Measurements from ENCODE around the gene GAPDHS.

GAPDHS gene

DNA sequence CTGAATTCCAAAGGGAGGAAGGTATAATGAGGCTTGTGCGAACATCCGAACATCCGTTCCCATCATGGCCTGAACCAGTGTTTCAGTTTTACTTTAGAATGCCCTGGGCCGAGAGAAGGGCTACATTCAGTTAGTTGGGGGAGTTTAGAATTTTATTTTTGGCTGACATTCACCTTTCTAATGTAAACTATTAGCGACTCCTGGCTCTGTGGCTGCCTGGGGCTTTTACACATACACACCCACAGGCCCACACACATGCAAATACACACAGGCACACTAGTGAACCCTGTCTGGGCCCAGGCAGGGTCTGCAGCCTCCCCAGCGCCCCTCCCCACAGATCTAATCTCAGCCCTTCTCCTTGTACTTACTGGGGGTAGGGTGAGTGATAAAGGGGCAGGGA, 6.1 kb downstream of the GAPDHS start:
- H2AFZ ChIP-seq (ENCODE audit: low read depth, low read length): no peak overlapping the region
- H3K4me2 ChIP-seq (ENCODE audit: low read length): no peak overlapping the region
- no peaks in the 10 kb centered on the region for H3K9me3 ChIP-seq (ENCODE audit: insufficient read depth, low read length)
- H3K4me1 ChIP-seq (ENCODE audit: low read length): peaks cover 4% of the 10 kb centered on the region
- no peaks in the 10 kb centered on the region for H3K27me3 ChIP-seq (ENCODE audit: low read depth, low read length)
- TF ChIP-seq, protein P1, sequence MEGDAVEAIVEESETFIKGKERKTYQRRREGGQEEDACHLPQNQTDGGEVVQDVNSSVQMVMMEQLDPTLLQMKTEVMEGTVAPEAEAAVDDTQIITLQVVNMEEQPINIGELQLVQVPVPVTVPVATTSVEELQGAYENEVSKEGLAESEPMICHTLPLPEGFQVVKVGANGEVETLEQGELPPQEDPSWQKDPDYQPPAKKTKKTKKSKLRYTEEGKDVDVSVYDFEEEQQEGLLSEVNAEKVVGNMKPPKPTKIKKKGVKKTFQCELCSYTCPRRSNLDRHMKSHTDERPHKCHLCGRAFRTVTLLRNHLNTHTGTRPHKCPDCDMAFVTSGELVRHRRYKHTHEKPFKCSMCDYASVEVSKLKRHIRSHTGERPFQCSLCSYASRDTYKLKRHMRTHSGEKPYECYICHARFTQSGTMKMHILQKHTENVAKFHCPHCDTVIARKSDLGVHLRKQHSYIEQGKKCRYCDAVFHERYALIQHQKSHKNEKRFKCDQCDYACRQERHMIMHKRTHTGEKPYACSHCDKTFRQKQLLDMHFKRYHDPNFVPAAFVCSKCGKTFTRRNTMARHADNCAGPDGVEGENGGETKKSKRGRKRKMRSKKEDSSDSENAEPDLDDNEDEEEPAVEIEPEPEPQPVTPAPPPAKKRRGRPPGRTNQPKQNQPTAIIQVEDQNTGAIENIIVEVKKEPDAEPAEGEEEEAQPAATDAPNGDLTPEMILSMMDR (IDR thresholded peaks at IDR 0.05; ENCODE audit: low read depth, low read length): no peak
- no peak for TF ChIP-seq EZH2phosphoT487 (IDR thresholded peaks at IDR 0.05; ENCODE audit: low read depth)
- H3K79me2 ChIP-seq (ENCODE audit: low read length): peaks cover 7% of the 10 kb centered on the region
- H3K4me3 ChIP-seq (ENCODE audit: low read length): no peak overlapping the region
- no peaks in the 10 kb centered on the region for H4K20me1 ChIP-seq (ENCODE audit: insufficient read depth, low read length)
- no peak overlapping the region for H3K27ac ChIP-seq (ENCODE audit: low read length)
- H3K36me3 ChIP-seq (replicated peaks; ENCODE audit: low read depth, low read length): peaks cover 6% of the 10 kb centered on the region
- H3K9ac ChIP-seq (ENCODE audit: low read length): no peak overlapping the region

DNA sequence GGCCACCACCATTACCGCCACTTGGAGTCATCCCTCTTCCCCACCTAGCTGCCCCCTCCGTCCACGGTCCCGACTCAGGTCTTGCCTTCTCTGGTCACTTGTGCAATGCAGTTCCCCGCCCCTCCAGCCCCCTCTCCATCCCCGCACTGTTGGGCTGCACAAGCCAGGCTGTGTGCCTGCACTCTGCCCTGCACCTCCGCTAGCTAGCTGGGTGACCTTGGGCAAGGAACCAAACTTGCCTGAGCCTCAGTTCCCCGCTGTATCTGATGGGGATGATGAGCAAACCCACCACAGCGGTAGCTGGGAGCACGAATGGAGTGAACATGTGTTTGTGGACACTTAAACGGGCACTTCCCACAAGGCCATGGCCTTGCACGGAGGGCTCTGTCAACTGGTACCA, 6.6 kb downstream of the GAPDHS start:
- H2AFZ ChIP-seq (ENCODE audit: low read depth, low read length): no peak overlapping the region
- H3K27ac ChIP-seq (ENCODE audit: low read length): no peak overlapping the region
- H3K27me3 ChIP-seq (ENCODE audit: low read depth, low read length): no peaks in the 10 kb centered on the region
- no peak overlapping the region for H3K9ac ChIP-seq (ENCODE audit: low read length)
- no peaks in the 10 kb centered on the region for H4K20me1 ChIP-seq (ENCODE audit: insufficient read depth, low read length)
- H3K4me2 ChIP-seq (ENCODE audit: low read length): no peak overlapping the region
- H3K9me3 ChIP-seq (ENCODE audit: insufficient read depth, low read length): no peaks in the 10 kb centered on the region
- peaks cover 6% of the 10 kb centered on the region for H3K36me3 ChIP-seq (replicated peaks; ENCODE audit: low read depth, low read length)
- peaks cover 8% of the 10 kb centered on the region for H3K4me1 ChIP-seq (ENCODE audit: low read length)
- no peak overlapping the region for H3K4me3 ChIP-seq (ENCODE audit: low read length)
- H3K79me2 ChIP-seq (ENCODE audit: low read length): peaks cover 13% of the 10 kb centered on the region
- TF ChIP-seq, protein P1 (IDR thresholded peaks at IDR 0.05; ENCODE audit: low read depth, low read length): no peak

DNA sequence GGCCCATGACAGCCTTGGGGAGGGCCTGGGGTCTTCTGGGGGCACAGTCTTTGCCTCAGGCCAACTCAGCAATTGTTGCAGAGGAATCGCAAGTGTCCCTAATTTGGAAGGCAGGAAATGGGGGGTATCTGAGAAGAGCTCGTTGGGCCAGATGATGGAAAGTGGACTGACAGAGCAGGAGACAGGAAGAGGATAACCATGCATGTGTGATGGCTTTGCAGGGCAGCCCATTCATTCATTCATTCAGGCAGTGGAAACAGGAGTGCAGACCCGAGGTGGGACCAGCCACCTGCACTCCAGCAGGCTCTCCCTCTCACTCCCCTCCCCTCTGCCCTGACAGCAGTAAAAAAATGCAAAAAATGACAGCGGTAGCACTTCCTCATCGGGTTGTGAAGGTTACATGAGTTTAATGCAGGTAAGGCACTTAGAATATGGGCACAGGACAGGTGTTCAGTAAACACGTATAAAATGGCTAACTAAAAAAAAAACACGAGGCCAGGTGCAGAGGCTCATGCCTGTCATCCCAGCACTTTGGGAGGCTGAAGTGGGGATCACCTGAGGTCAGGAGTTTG, 7.2 kb downstream of the GAPDHS start:
- Histone ChIP-seq H3K27ac (ENCODE audit: low read length) (no peak overlapping the region), H3K4me1 (ENCODE audit: low read length) (peaks cover 8% of the 10 kb centered on the region), H2AFZ (ENCODE audit: low read depth, low read length) (no peak overlapping the region), H3K9ac (ENCODE audit: low read length) (no peak overlapping the region), H3K27me3 (ENCODE audit: low read depth, low read length) (no peaks in the 10 kb centered on the region), H3K79me2 (ENCODE audit: low read length) (peaks cover 17% of the 10 kb centered on the region), H3K4me3 (ENCODE audit: low read length) (no peak overlapping the region), H3K4me2 (ENCODE audit: low read length) (no peak overlapping the region), H3K36me3 (replicated peaks; ENCODE audit: low read depth, low read length) (peaks cover 6% of the 10 kb centered on the region), H3K9me3 (ENCODE audit: insufficient read depth, low read length) (no peaks in the 10 kb centered on the region), H4K20me1 (ENCODE audit: insufficient read depth, low read length) (no peaks in the 10 kb centered on the region)
- TF ChIP-seq, protein P1 (IDR thresholded peaks at IDR 0.05; ENCODE audit: low read depth, low read length): no peak
- no peak for TF ChIP-seq EZH2phosphoT487 (IDR thresholded peaks at IDR 0.05; ENCODE audit: low read depth)

DNA sequence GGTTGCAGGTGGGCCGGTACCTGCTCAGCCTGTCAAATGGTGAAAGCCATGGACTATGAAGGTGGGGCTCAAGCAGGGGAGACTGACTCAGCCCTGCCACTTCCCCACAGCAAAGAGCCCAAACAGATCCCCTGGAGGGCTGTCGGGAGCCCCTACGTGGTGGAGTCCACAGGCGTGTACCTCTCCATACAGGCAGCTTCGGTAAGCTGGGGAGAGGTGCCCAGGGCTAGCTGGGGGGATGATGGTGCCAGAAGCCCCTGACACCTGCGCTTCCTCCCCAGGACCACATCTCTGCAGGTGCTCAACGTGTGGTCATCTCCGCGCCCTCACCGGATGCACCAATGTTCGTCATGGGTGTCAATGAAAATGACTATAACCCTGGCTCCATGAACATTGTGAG, 9.0 kb downstream of the GAPDHS start:
- no peaks in the 10 kb centered on the region for H3K27me3 ChIP-seq (ENCODE audit: low read depth, low read length)
- peaks cover 35% of the 10 kb centered on the region for H3K79me2 ChIP-seq (ENCODE audit: low read length)
- no peaks in the 10 kb centered on the region for H4K20me1 ChIP-seq (ENCODE audit: insufficient read depth, low read length)
- H3K4me1 ChIP-seq (ENCODE audit: low read length): peaks cover 15% of the 10 kb centered on the region
- H2AFZ ChIP-seq (ENCODE audit: low read depth, low read length): no peak overlapping the region
- TF ChIP-seq, protein P1 (IDR thresholded peaks at IDR 0.05; ENCODE audit: low read depth, low read length): no peak
- no peak for TF ChIP-seq EZH2phosphoT487 (IDR thresholded peaks at IDR 0.05; ENCODE audit: low read depth)
- no peak overlapping the region for H3K4me3 ChIP-seq (ENCODE audit: low read length)
- H3K9me3 ChIP-seq (ENCODE audit: insufficient read depth, low read length): no peaks in the 10 kb centered on the region
- H3K36me3 ChIP-seq (replicated peaks; ENCODE audit: low read depth, low read length): peaks cover 12% of the 10 kb centered on the region
- H3K4me2 ChIP-seq (ENCODE audit: low read length): no peak overlapping the region
- no peak overlapping the region for H3K9ac ChIP-seq (ENCODE audit: low read length)
- no peak overlapping the region for H3K27ac ChIP-seq (ENCODE audit: low read length)
